ENCODE data around the gene ATIC.
"Not testable (repeated sequence)": the region's sequence is repeated elsewhere in the genome, so short reads cannot be mapped to it uniquely, and the experiment has no call there.

The ATIC gene
- long read RNA-seq, donor 1, transcript ATIC-201 (16 exons, 2,213 nt), result major isoform, 14 of 21 reads
- long read RNA-seq, donor 1, partial matches to known transcripts, result 0 of 21 reads
- long read RNA-seq, donor 1, other reads (novel, unspliced or antisense), result 0 of 21 reads
- long read RNA-seq, donor 2, transcript ATIC-201 (16 exons, 2,213 nt), result major isoform, 12 of 13 reads
- long read RNA-seq, donor 2, partial matches to known transcripts, result 0 of 13 reads
- long read RNA-seq, donor 2, other reads (novel, unspliced or antisense), result 0 of 13 reads
- long read RNA-seq, donor 3, transcript ATIC-201 (16 exons, 2,213 nt), result major isoform, 9 of 13 reads
- long read RNA-seq, donor 3, partial matches to known transcripts, result 0 of 13 reads
- long read RNA-seq, donor 3, other reads (novel, unspliced or antisense), result 0 of 13 reads
- long read RNA-seq, donor 4, transcript ATIC-201 (16 exons, 2,213 nt), result major isoform, 7 of 11 reads
- long read RNA-seq, donor 4, partial matches to known transcripts, result 0 of 11 reads
- long read RNA-seq, donor 4, other reads (novel, unspliced or antisense), result 0 of 11 reads
- long read RNA-seq, donor 5, transcript ATIC-201 (16 exons, 2,213 nt), result major isoform, 17 of 20 reads
- long read RNA-seq, donor 5, partial matches to known transcripts, result 0 of 20 reads
- long read RNA-seq, donor 5, other reads (novel, unspliced or antisense), result 0 of 20 reads
- long read RNA-seq, donor 6, transcript ATIC-201 (16 exons, 2,213 nt), result major isoform, 13 of 20 reads
- long read RNA-seq, donor 6, partial matches to known transcripts, result 0 of 20 reads
- long read RNA-seq, donor 6, other reads (novel, unspliced or antisense), result 0 of 20 reads
- long read RNA-seq, donor 7, transcript ATIC-201 (16 exons, 2,213 nt), result major isoform, 20 of 30 reads
- long read RNA-seq, donor 7, partial matches to known transcripts, result 6 of 30 reads
- long read RNA-seq, donor 7, other reads (novel, unspliced or antisense), result 0 of 30 reads
- long read RNA-seq, donor 8, transcript ATIC-201 (16 exons, 2,213 nt), result major isoform, 12 of 15 reads
- long read RNA-seq, donor 8, partial matches to known transcripts, result 0 of 15 reads
- long read RNA-seq, donor 8, other reads (novel, unspliced or antisense), result 0 of 15 reads

DNA sequence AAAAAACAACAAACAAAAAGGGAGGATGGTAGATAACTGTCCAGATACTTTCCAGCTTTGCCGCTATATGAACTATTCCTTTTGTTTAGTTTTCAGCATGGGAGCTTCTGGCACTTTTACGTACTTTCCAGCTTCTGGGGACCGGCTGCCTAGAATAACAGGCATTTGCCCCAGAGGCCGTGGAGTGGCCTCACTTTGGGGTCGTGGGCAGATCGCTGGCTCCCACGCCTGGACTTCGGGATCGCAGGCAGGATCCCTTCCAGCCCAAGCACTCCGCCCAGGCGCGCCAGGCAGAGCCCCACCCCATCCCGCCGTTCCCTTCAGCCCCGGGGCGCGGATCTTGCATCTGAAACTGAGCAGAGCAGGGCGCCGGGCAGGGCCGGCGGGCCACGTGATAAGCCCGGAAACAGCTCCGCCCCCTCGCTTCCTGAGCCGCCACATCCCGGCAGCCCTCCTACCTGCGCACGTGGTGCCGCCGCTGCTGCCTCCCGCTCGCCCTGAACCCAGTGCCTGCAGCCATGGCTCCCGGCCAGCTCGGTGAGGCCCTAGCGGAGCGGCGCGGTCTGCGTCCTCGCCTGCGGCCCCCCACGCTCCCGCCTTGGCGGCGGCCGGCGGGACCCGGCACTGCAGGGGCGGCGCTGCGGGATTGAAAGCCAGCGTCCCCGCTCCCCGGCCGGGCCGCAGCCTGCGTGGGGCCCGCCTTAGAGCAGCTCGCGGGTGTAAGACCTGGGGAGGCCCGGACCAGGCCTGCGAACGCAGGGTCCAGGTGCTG lies at the start of gene ATIC:
Gene ATIC (plus strand): TSS at position 435 of the 772 bp plus-strand sequence. CDS start 84 bp downstream, at position 519.
- peak; percentile 94 for DNase-seq

DNA sequence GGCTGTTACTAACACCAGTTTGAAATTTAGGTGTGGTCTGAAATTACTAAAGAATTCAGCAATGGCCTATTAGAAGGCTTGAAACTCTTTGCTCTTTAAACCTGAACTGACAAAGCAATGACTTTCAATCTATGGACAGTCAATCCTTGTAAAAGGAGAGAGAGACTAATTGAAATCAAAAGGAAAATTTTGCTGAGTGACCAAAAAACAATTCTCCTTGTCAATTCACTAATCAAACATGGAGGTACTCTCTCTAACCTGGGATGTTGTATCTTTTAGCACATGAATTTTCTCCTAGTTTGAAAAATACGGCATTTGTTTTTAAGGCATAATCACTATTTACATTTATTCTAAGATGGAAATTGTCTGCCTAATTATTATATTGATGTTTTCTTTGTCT lies 49.6 kb upstream of the ATIC start:
- DNase-seq, result no peak

DNA sequence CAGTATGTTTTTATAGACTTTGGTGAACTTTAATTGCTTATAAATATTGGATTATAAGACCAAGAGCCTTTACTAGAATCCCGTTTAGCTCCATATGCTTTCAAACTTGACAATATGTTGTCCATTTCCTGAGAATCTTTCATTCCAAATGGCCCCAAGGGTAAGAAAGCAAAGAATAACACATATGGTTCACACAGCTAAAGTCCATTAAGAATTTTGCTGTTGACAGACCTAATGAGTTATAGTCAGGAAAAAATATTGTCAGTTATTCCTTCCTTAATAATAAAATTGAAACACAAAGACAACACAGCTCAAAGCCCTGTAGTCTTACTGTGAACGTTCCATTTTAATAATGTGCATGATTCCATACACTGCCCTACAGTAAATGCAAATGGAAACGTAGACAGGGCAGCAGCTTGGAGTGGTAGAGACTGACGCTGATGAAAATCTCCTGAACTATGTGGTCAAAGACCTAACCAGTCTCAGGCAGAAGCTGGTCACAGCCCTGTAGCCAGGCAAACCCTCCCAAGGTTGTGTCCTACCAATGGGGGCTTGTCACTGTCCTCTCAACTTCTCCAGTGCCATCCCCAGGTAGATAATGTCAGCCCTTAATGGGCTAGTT lies 49.0 kb upstream of the ATIC start:
- DNase-seq, result no peak

DNA sequence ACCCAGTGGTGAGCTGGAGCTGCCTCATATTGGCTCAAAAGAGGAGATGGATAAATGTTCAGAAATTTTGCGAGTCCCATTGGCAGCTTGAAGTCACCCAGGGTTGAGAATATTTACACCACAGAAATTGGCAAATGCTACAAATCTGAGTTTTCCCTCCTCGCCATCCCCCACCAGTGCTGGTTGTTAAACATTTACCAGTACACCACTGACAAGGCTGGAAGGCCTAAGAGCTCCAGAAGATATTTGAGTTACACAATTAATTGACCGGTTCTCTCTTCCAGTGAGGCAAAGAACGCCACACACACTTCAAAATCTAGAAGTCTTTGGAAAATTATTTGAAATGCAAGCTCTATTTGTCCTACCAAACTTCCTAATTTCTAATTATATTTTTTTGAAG lies 47.5 kb upstream of the ATIC start:
- DNase-seq, result no peak

- peak; percentile 37 for DNase-seq
Measured at GRCh38 chr2:215269397-215270117, 42.3 kb upstream of the ATIC start.

DNA sequence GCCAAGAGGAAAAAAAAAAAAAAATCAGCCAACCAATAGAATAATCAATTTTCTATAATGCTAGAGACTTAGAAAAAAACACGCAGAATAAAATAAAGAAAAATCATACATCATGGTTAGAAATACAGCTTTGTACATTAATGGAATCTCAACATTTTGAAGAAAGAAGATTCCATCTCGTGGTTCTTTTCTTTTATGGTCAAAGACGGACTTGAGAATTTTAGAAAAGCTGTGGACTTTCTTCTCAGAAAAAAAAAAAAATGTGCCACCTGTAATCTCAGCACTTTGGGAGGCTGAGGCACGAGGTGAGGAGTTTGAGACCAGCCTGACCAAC lies 41.8 kb upstream of the ATIC start:
- no peak for DNase-seq

DNA sequence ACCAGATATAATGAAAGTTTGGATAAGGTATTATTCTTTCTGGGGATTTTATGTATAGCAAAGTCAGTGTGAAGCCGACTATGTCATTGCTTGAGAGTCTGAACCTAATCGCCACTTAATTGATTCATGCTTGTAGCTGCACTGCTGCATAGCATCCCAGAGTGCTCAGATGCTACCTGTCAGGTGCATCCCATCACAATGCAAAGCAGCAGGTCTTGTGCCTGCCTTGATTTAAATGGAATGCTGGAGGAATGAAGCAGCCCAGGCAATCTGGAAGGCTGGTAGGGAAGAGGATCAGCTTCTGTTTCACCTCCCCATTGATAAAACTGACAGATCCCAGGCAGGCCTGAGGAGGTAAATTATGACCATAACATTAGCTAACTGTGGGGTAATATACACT lies 40.4 kb upstream of the ATIC start:
- no peak for DNase-seq

DNA sequence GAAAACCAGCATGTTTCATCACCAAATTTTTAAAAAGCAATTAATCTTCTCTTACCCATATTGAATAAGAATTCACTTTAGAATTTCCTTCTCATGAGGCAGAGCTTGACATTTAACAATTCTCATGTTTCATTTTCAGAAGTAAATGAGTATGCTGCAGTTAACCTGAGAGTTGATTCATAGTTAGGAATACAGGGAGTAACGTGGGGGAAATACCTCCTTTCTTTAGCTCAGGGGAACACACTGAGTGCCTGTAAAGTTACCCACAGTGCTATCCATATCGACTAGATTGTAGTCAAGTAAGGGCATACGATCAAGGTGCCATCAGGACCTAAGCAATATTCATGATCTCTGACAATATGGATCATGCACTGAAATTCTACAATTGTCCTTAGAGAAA lies 38.9 kb upstream of the ATIC start:
- no peak for DNase-seq

DNA sequence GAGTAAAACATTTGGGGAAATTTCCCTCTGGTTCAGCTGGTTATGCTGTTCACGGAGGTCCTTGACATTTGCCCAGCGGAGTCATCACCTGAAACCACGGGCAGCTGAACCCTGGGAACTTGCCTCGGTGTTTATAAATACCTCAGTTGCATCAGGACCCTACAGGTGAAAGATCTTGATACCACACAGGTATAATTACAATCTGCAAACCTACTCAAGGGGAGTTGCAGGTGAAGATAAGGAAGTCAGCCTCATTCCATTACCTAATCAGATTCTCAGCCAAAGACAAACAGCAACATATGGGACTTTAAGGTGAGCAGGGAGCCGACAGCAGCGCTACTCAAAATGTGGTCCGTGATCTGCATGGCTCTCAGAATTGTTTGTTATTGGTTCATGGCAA lies 37.0 kb upstream of the ATIC start:
- DNase-seq, result no peak

DNA sequence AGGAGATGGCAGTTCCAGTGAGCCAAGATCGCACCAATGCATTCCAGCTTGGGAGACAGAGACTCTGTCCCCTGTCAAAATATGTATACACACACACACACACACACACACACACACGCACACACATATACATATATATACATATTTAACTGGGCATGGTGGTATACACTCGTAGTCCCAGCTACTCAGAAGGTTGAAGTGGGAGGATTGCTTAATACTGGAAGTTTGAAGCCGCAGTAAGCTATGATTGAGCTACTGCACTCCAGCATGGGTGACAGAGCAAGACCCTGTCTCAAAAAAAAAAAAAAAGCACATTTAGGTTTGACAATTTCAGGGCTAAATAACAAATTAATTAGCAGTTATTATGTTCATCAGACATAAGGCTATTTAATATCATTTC lies 36.0 kb upstream of the ATIC start:
- no peak for DNase-seq

- DNase-seq, result no peak
Measured at GRCh38 chr2:215277944-215278343, 33.9 kb upstream of the ATIC start.

DNA sequence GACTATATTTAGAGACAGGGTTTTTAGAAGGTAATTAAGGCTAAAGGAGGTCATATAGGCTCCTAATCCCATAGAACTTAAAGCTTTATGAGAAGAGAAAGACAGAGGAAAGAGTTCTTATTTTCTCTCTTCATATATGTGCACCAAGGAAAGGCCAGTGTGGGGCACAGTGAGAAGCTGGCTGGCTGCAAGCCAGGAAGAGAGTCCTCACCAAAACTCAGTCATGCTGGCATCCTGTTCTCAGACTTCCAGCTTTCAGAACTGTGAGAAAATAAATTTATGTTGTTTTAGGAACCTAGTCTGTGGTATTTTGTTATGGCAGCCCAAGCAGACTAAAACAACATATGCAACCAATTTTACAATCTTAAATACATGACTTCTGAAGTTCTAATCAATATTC lies 31.5 kb upstream of the ATIC start:
- no peak for DNase-seq

GRCh38 chr2:215283221-215283620 lies 28.6 kb upstream of the ATIC start:
- DNase-seq, result no peak

- no peak for DNase-seq
Measured at GRCh38 chr2:215286309-215286708, 25.6 kb upstream of the ATIC start.

DNA sequence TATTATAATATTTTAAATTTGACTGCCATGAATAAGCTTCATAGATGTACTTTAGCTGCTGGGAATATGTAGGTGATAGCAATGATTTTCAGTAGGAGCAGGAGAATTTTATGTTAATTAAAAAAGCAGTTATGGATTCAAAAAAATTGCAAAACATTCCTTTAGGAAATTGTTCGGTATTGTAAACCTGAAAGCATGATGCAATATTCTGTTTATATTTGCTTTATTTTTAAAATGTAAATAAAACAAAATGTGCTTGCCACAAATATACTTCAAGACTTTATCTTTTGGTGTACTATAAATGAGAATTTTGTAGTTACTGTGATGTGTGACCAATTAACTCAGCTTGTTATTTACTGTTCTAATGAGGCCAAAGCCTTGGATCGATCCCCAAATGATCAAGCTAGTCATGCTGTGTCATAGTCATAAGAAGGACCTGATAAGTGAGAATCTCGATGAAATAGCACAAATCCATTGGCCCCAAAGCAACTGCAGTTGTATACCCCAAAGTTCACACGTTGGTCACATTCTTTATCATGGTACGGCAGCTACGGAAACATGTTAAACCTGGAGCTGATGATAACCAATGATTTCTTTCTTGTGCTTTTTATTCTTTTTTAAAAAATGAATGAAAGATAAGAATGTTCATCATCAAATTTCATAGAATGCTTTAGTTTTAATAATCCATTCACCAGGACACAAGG lies 23.6 kb upstream of the ATIC start:
- no peak for DNase-seq

DNA sequence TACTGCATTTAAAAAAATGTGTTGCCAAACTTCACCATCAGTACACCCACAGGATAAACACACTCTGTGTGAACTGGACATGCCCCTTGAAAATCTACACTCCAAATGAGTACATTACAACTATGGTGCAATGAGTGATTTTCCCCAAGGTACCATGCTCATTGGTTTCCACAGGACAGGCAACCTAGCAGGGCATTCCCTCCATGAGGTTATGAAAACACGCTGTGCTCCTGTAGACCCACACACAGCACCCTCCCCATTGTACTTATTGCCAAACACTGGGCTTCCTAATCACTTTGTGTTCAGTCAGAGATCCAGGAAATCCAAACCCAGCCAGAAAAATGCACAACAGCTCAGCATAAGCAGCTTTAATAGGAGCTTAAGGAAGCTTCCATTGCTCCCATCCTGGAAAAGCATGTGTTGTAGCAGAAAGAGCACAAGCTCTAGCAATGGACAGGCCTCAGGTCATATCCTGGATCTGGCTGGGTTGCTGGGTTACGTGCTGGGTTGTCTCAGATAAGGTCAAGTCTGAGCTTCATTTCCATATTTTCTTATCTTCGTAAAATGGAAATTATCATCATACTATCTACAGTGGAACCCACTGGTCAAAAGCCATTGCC lies 20.8 kb upstream of the ATIC start:
- DNase-seq, result no peak

DNA sequence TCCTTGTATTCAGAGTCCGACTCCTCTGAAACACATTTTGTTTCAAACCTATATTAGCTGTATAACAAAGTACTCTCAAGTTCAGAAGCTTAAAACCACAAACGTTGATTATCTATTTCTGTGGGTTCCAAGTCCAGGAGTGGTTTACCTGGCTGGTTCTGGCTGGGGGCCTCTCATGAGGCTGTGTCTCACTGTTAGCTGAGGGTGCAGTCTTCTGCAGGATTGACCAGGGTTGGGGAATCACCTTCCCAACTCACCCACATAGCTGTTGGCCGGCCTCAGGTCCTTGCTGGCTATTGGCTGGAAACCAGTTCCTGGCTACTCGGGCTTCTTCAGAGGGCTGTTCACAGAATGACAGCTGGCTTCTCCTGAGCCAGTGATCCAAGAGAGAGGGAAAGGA lies 18.0 kb upstream of the ATIC start:
- no peak for DNase-seq

- no peak for DNase-seq
Measured at GRCh38 chr2:215299337-215299859, 12.5 kb upstream of the ATIC start.

GRCh38 chr2:215301994-215302393 lies 9.9 kb upstream of the ATIC start:
- DNase-seq, result no peak

DNA sequence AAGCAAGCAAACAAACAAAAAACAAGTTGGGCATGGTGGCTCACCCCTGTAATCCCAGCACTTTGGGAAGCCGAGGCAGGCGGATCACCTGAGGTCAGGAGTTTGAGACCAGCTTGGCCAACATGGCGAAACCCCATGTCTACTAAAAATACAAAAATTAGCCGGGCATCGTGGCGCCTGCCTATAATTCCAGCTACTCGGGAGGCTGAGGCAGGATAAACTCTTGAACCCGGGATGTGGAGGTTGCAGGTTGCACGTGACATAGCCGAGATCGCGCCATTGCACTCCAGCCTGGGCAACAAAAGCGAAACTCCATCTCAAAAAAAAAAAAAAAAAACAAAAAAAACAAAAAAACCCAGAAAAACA lies 617 bp upstream of the ATIC start:
- DNase-seq, result not testable (repeated sequence)
